A204.1 (cell line): ENCODE results near the gene AMH.

Experiments
- FAIRE-seq: peaks from 2 replicates; lab custom pipeline; 2012; peaks lifted over from hg19 to GRCh38; lab: Jason Lieb, UNC

The AMH gene

GRCh38 chr19:2235381-2236063 lies 13.6 kb upstream of the AMH start:
- no peak for FAIRE-seq

GRCh38 chr19:2236064-2236313 lies 13.1 kb upstream of the AMH start:
- no peak for FAIRE-seq

GRCh38 chr19:2236314-2237050 lies 12.6 kb upstream of the AMH start, which contains the start of the genes PLEKHJ1 and SF3A2:
Gene PLEKHJ1, minus strand, starts transcription at chr19:2236329. Its CDS starts 81 bp downstream, at chr19:2236248.
Gene SF3A2, plus strand, starts transcription at chr19:2236824. Its CDS starts 6,595 bp downstream, at chr19:2243419.
- FAIRE-seq: peak; percentile 89

- no peak for FAIRE-seq
These were observed 11.9 kb upstream of the AMH start for GRCh38 chr19:2237051-2237868.

GRCh38 chr19:2237869-2238153 lies 11.3 kb upstream of the AMH start:
- no peak for FAIRE-seq

GRCh38 chr19:2239173-2239572 lies 9.9 kb upstream of the AMH start:
- FAIRE-seq: no peak

- no peak for FAIRE-seq
These were observed 9.1 kb upstream of the AMH start for GRCh38 chr19:2239771-2240770.

GRCh38 chr19:2240881-2241760 lies 8.0 kb upstream of the AMH start:
- FAIRE-seq: no peak

GRCh38 chr19:2242092-2242537 lies 7.0 kb upstream of the AMH start:
- no peak for FAIRE-seq

- no peak for FAIRE-seq
These were observed 6.3 kb upstream of the AMH start for GRCh38 chr19:2242816-2243215.

GRCh38 chr19:2243274-2244124 lies 5.6 kb upstream of the AMH start:
- no peak for FAIRE-seq

GRCh38 chr19:2244125-2244411 lies 5.1 kb upstream of the AMH start:
- no peak for FAIRE-seq

- no peak for FAIRE-seq
These were observed 4.6 kb upstream of the AMH start for GRCh38 chr19:2244486-2244885.

- FAIRE-seq: no peak
These were observed 3.9 kb upstream of the AMH start for GRCh38 chr19:2245273-2245672.

GRCh38 chr19:2246014-2246620 lies 3.0 kb upstream of the AMH start:
- no peak for FAIRE-seq

GRCh38 chr19:2246801-2247361 lies 2.2 kb upstream of the AMH start:
- no peak for FAIRE-seq

GRCh38 chr19:2247433-2248101 lies 1.6 kb upstream of the AMH start:
- FAIRE-seq: no peak

GRCh38 chr19:2248136-2249009 lies 750 bp upstream of the AMH start:
- no peak for FAIRE-seq
